HUES64 (cell line): Measurements from ENCODE around the gene ACP2.

Experiments
- H3K27ac ChIP-seq: 2 replicates; pipeline ENCODE4 v1.7.0; 2013; ENCODE audit warnings: low read depth, low read length, inconsistent platforms
- H3K27me3 ChIP-seq: 2 replicates; pipeline ENCODE4 v1.6.1; 2013; ENCODE audit warnings: mild to moderate bottlenecking, low read length; ENCODE audit not compliant: insufficient read depth
- H3K36me3 ChIP-seq: 2 replicates; pipeline ENCODE4 v1.6.1; 2013; ENCODE audit warnings: mild to moderate bottlenecking, low read length; ENCODE audit not compliant: insufficient read depth
- H3K4me1 ChIP-seq: 2 replicates; pipeline ENCODE4 v1.6.1; 2013; ENCODE audit warnings: mild to moderate bottlenecking, low read length, moderate library complexity; ENCODE audit not compliant: insufficient read depth
- H3K4me3 ChIP-seq: 2 replicates; pipeline ENCODE4 v1.5.1; 2013; ENCODE audit warnings: mild to moderate bottlenecking, low read length, moderate library complexity
- H3K9ac ChIP-seq: 2 replicates; pipeline ENCODE4 v1.6.1; 2013; ENCODE audit warnings: mild to moderate bottlenecking, low read depth, low read length
- H3K9me3 ChIP-seq: 2 replicates; pipeline ENCODE4 v1.6.1; 2013; ENCODE audit warnings: low read depth, low read length; ENCODE audit not compliant: insufficient read depth
- WGBS: fragments of 150-250, 120-280 bp; methylation state at CpG from one replicate; pipeline ENCODE4 v1.1.7; 2013; ENCODE audit warnings: missing lambda C conversion rate; 5-methylcytosine and 5-hydroxymethylcytosine counted together

ACP2 gene

DNA sequence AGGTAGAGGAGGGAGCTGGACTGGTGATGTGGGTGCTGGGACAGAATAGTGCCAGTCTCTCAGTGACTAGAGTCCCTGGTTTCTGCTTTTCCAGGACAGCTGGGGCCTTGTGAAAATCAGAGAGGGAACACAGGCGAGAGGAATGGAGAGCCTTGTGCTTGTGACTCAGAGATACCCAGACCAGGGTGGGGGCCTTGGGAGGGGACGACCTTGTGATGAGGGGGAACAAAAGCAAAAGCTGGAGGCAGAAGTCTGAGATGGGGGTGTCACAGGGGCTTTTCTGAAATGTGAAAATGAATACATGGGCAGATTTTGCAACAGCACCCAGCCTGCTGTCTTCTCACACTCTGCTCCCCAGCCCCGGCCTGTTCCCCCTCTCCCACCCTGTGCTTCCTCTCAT lies 5.8 kb upstream of the ACP2 start:
- no peak overlapping the region for H3K4me3 ChIP-seq
- H3K4me1 ChIP-seq, result peaks cover 10% of the 10 kb centered on the region
- H3K9ac ChIP-seq, result no peak overlapping the region
- no peak overlapping the region for H3K27ac ChIP-seq
- H3K9me3 ChIP-seq, result no peaks in the 10 kb centered on the region
- WGBS, result 93% methylated on average over 3 of the region's 3 CpGs
- no peaks in the 10 kb centered on the region for H3K27me3 ChIP-seq
- no peaks in the 10 kb centered on the region for H3K36me3 ChIP-seq

- Histone ChIP-seq H3K4me1 (peaks cover 10% of the 10 kb centered on the region), H3K27me3 (no peaks in the 10 kb centered on the region), H3K9me3 (no peaks in the 10 kb centered on the region), H3K36me3 (no peaks in the 10 kb centered on the region), H3K9ac (no peak overlapping the region), H3K4me3 (no peak overlapping the region), H3K27ac (no peak overlapping the region)
- 86% methylated on average over 2 of the region's 2 CpGs for WGBS
Observed at GRCh38 chr11:47253660-47254059, 5.0 kb upstream of the ACP2 start.

GRCh38 chr11:47251751-47252150 lies 3.1 kb upstream of the ACP2 start:
- Histone ChIP-seq H3K36me3 (peaks cover 7% of the 10 kb centered on the region; the same call in 1 of the 2 replicates), H3K27ac (no peak overlapping the region), H3K4me1 (no peaks in the 10 kb centered on the region), H3K9ac (no peak overlapping the region), H3K9me3 (no peaks in the 10 kb centered on the region), H3K4me3 (no peak overlapping the region), H3K27me3 (no peaks in the 10 kb centered on the region)
- WGBS, result 95% methylated on average over 3 of the region's 3 CpGs

DNA sequence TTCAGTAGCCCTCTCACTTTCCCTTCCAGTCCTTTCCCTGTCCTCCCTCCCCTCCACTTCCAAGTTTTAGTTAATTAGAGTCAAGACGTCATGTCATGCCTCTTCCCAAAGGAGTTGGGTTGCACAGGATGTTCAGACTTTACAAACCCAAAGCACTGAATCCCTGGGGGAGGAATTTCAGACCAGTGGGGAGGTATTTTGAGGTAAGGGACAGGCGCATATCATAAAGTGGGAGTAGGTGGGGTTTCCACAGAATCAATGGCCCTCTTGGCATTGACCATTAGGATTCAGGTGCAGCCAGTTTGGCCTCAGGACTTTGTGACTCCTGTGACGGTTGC lies 733 bp upstream of the ACP2 start:
- no peaks in the 10 kb centered on the region for H3K27me3 ChIP-seq
- peaks cover 24% of the 10 kb centered on the region for H3K36me3 ChIP-seq
- H3K9ac ChIP-seq, result peak overlapping the region; percentile 86
- H3K4me1 ChIP-seq, result no peaks in the 10 kb centered on the region
- H3K9me3 ChIP-seq, result no peaks in the 10 kb centered on the region
- WGBS, result 56% methylated on average over 3 of the region's 3 CpGs
- H3K4me3 ChIP-seq, result peak overlapping the region; percentile 72
- H3K27ac ChIP-seq, result no peak overlapping the region

- H3K4me3 ChIP-seq, result peak overlapping the region; percentile 72
- WGBS, result 3% methylated on average over 7 of the region's 7 CpGs
- H3K27me3 ChIP-seq, result no peaks in the 10 kb centered on the region
- H3K9me3 ChIP-seq, result no peaks in the 10 kb centered on the region
- H3K9ac ChIP-seq, result peak overlapping the region; percentile 86
- H3K27ac ChIP-seq, result peak overlapping the region; percentile 43; the same call in 1 of the 2 replicates
- H3K4me1 ChIP-seq, result no peaks in the 10 kb centered on the region
- peaks cover 29% of the 10 kb centered on the region for H3K36me3 ChIP-seq
Observed at GRCh38 chr11:47248304-47248663, 330 bp downstream of the ACP2 start.

DNA sequence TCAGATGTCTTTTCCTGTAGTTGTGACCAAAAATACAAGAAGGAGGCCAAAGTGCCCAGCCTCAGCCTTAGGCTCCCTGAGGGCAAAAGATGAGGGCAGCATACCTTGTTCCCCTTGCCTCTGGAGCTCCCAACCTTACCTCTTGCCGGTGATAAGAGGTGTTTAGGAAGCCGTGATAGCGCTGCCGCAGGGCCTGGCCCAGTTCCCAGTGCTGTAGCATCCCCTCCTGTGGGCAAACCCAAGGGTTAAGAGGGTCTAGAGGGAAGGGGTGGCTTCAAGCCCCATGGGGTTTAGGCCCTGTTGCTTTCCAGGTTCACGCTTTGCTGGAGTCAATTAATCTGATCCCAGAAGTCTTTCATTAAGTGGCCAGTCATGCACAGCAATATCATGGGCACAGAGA lies 1.1 kb downstream of the ACP2 start:
- H3K9ac ChIP-seq, result no peak overlapping the region
- H3K27me3 ChIP-seq, result no peaks in the 10 kb centered on the region
- H3K36me3 ChIP-seq, result peaks cover 36% of the 10 kb centered on the region
- no peaks in the 10 kb centered on the region for H3K4me1 ChIP-seq
- H3K9me3 ChIP-seq, result no peaks in the 10 kb centered on the region
- 97% methylated on average over 5 of the region's 5 CpGs for WGBS
- peak overlapping the region; percentile 72 for H3K4me3 ChIP-seq
- H3K27ac ChIP-seq, result no peak overlapping the region

GRCh38 chr11:47245611-47246357 lies 2.8 kb downstream of the ACP2 start:
- Histone ChIP-seq H3K9ac (no peak overlapping the region), H3K4me1 (no peaks in the 10 kb centered on the region)

DNA sequence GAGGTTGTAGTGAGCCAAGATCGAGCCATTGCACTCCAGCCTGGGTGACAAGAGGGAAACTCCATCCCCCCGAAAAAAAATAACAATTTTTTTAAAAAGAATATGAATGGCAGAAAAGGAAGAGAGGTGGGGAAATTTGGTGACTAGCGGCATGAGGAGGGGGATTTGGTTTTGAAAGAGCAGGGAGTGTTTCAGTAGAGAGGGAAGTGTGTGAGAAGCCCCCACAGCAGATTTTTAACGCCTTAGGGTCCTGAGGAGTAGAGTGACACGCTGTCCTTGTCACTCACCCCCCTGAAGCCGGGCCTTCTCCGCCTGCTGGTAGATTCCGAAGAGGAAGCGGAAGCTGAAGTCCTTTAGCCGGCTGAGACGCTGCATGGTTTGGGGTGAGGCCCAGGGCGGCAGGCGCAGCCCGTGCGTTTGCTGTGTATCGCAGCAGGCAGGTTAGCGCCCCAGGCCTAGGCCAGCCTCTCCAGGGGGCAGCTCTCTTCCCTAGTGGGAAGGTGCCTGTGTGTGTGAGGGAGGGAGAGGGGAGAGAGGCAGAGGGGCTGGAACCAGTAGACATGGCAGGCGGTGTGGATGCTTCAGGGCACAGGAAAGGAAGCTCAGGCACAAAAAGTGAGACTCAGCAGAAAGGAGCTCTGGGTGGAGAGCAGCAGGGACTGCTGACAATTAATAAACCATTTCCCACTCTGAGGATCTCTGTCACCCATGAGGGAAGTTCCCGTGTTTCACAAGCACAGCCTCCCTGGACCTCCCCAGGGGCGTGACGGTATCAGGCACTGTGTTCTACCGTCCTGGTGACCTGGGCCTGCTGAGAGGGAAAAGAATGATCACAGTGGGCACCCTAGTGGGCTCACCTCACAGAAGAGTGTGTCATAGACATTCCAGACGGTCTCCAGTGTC lies 3.9 kb downstream of the ACP2 start:
- H3K4me1 ChIP-seq, result no peaks in the 10 kb centered on the region
- no peak overlapping the region for H3K4me3 ChIP-seq
- H3K9ac ChIP-seq, result no peak overlapping the region
- no peak overlapping the region for H3K27ac ChIP-seq
- no peaks in the 10 kb centered on the region for H3K9me3 ChIP-seq
- peaks cover 60% of the 10 kb centered on the region for H3K36me3 ChIP-seq
- no peaks in the 10 kb centered on the region for H3K27me3 ChIP-seq
- 93% methylated on average over 23 of the region's 23 CpGs for whole genome bisulfite sequencing

More at GRCh38 chr11:47245611-47246357, 2.8 kb downstream of the ACP2 start:
- H3K27me3 ChIP-seq, result no peaks in the 10 kb centered on the region
- no peaks in the 10 kb centered on the region for H3K9me3 ChIP-seq
- no peak overlapping the region for H3K27ac ChIP-seq
- 93% methylated on average over 11 of the region's 11 CpGs for WGBS
- H3K4me3 ChIP-seq, result no peak overlapping the region
- peaks cover 52% of the 10 kb centered on the region for H3K36me3 ChIP-seq

DNA sequence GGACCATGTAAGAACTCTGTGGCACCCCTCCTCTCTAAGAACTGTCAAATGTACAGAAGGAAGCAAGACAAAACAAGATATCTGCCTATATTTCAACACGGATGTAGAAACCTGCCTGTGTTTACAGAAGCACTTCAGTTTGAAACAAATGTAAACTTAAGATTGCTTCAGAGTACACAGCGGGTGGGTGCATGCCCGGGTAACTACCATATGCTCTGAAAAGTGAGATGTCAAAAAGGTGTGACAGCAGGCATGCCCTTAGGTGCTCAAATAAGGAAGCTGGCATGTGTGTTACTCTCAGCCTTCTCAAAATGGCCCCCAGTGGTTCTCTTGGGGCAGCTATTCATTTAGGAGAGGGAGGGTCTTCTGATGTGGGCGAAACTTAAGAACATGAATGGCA lies 5.2 kb downstream of the ACP2 start:
- Histone ChIP-seq H3K27me3 (no peaks in the 10 kb centered on the region), H3K9ac (no peak overlapping the region), H3K27ac (no peak overlapping the region), H3K4me1 (no peaks in the 10 kb centered on the region), H3K4me3 (no peak overlapping the region), H3K36me3 (peaks cover 72% of the 10 kb centered on the region), H3K9me3 (no peaks in the 10 kb centered on the region)
- WGBS, result 92% methylated on average over 4 of the region's 4 CpGs

GRCh38 chr11:47242596-47243192 lies 5.9 kb downstream of the ACP2 start:
- 95% methylated on average over 21 of the region's 21 CpGs for WGBS

GRCh38 chr11:47241841-47242301 lies 6.7 kb downstream of the ACP2 start:
- 93% methylated on average over 3 of the region's 3 CpGs for WGBS
- no peak overlapping the region for H3K4me3 ChIP-seq
- H3K9ac ChIP-seq, result no peak overlapping the region
- no peak overlapping the region for H3K27ac ChIP-seq
- peaks cover 77% of the 10 kb centered on the region for H3K36me3 ChIP-seq
- H3K9me3 ChIP-seq, result no peaks in the 10 kb centered on the region
- H3K4me1 ChIP-seq, result no peaks in the 10 kb centered on the region
- no peaks in the 10 kb centered on the region for H3K27me3 ChIP-seq

More at GRCh38 chr11:47242596-47243192, 5.9 kb downstream of the ACP2 start:
- Histone ChIP-seq H3K27ac (no peak overlapping the region), H3K27me3 (no peaks in the 10 kb centered on the region), H3K36me3 (peaks cover 77% of the 10 kb centered on the region), H3K9me3 (no peaks in the 10 kb centered on the region), H3K4me1 (no peaks in the 10 kb centered on the region), H3K9ac (no peak overlapping the region), H3K4me3 (no peak overlapping the region)
